ENCODE results near the gene KIF5C. TPM values are rescaled to one million over a fixed set of nuclear protein-coding genes. Genes with fewer than 3 reads are reported as not detected.

Gene KIF5C
- total RNA-seq, 6 donors from 2014 or later, result 0.44 to 1.6 (median 0.85) TPM

DNA sequence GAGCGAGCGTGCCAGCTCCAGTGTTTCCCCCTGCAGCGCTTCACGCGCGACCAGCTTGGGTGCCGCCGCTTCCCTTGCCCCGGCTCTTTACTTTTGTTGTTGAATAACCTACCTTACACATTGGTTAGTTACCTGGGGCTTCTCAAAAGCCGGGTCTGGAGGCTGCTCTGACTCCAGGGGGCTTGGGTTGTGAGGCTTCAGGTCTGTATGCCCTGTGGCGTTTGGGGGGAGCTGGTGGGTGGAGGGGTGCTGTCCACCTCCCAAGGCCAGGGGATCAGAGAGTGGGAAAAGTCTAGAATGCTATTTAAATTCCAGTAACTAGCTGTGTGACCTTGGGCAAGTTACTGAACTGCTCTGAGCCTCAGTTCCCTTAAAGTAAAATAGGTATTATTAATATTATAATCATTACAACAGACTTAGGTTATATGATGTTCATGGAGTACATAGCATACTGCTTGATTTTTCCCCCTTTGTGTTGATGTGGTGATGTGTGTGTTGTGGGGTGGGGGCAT, 164.2 kb downstream of the KIF5C start:
- H3K27ac ChIP-seq, result no peak overlapping the region
- peak overlapping the region in 3 of 4 donors; percentile 32 to 51 (median 49) for H3K4me3 ChIP-seq
- no peaks in the 10 kb centered on the region for H3K36me3 ChIP-seq
- no peaks in the 10 kb centered on the region for H3K9me3 ChIP-seq
- H3K4me1 ChIP-seq, result peaks cover 0 to 12% (median 5%) of the 10 kb centered on the region in 4 donors
- H3K27me3 ChIP-seq, result peaks cover 0 to 9% (median 4%) of the 10 kb centered on the region in 4 donors
- WGBS, 2 donors, result 21 to 46% methylated on average over 11 of the region's 11 CpGs
- no peak for TF ChIP-seq EP300 (IDR thresholded peaks at IDR 0.05)
- no peak for TF ChIP-seq POLR2AphosphoS5 (IDR thresholded peaks at IDR 0.05)
- no peak for TF ChIP-seq POLR2A (IDR thresholded peaks at IDR 0.05)
- TF ChIP-seq, protein P1, sequence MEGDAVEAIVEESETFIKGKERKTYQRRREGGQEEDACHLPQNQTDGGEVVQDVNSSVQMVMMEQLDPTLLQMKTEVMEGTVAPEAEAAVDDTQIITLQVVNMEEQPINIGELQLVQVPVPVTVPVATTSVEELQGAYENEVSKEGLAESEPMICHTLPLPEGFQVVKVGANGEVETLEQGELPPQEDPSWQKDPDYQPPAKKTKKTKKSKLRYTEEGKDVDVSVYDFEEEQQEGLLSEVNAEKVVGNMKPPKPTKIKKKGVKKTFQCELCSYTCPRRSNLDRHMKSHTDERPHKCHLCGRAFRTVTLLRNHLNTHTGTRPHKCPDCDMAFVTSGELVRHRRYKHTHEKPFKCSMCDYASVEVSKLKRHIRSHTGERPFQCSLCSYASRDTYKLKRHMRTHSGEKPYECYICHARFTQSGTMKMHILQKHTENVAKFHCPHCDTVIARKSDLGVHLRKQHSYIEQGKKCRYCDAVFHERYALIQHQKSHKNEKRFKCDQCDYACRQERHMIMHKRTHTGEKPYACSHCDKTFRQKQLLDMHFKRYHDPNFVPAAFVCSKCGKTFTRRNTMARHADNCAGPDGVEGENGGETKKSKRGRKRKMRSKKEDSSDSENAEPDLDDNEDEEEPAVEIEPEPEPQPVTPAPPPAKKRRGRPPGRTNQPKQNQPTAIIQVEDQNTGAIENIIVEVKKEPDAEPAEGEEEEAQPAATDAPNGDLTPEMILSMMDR (IDR thresholded peaks at IDR 0.05), result no peak
- no peak for DNase-seq
- ATAC-seq (ENCODE audit: low FRiP score in 2 of 2), result no peak

DNA sequence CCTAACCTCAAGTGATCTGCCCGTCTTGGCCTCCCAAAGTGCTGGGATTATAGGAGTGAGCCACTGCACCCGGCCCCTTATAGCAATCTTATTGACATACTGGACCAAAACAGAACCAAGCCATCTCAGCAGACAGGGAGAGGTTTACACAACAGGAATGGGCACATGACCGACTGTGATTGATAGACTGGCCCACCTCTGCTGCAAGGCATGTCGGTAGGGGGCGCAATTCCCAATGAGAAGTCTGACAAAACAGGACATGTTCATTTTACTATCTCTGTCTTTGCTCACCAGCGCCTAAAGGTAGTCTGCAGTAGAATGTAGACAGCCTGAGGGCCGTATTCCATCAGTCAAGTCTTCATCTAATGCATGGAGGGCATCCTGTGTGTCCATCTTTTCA, 165.4 kb downstream of the KIF5C start:
- no peak overlapping the region for H3K27ac ChIP-seq
- H3K4me1 ChIP-seq, result peaks cover 0 to 12% (median 5%) of the 10 kb centered on the region in 4 donors
- TF ChIP-seq POLR2AphosphoS5 (IDR thresholded peaks at IDR 0.05), result no peak
- TF ChIP-seq, protein P1 (IDR thresholded peaks at IDR 0.05), result peak; percentile 11 to 49 (median 25)
- peak in 1 of 2 donors; percentile 27 for DNase-seq
- no peak overlapping the region for H3K4me3 ChIP-seq
- 71 to 75% methylated on average over 7 of the region's 7 CpGs for WGBS, 2 donors
- H3K36me3 ChIP-seq, result no peaks in the 10 kb centered on the region
- no peak for ATAC-seq (ENCODE audit: low FRiP score in 2 of 2)
- peaks cover 0 to 9% (median 4%) of the 10 kb centered on the region in 4 donors for H3K27me3 ChIP-seq
- H3K9me3 ChIP-seq, result peaks cover 0 to 2% (median 0%) of the 10 kb centered on the region in 4 donors

DNA sequence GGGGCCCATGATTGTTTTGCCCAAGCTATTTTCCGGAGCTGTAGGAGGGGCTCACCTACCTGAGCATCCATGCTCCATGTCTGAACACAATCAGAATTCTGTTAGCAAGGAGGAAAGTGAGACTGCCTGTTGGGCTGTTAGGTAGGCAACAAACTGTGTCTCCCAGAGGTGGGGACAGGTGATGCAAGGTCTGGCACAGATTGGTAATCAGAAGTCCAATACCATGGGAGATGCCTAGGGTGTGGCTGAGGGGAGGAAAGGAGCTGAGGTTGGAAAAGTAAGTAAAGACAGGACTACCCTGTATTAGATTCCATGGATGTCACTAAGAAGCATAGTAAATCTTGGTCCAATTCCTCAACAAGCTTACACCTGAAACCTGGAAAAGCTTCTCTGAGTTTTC, 166.5 kb downstream of the KIF5C start:
- Histone ChIP-seq H3K36me3 (no peaks in the 10 kb centered on the region), H3K27ac (no peak overlapping the region), H3K27me3 (peaks cover 0 to 9% (median 4%) of the 10 kb centered on the region in 4 donors), H3K4me1 (peaks cover 0 to 12% (median 5%) of the 10 kb centered on the region in 4 donors), H3K4me3 (no peak overlapping the region), H3K9me3 (peaks cover 0 to 6% (median 0%) of the 10 kb centered on the region in 4 donors)
- ATAC-seq (ENCODE audit: low FRiP score in 2 of 2) (no peak), DNase-seq (no peak)
- TF ChIP-seq, protein P1 (IDR thresholded peaks at IDR 0.05), result no peak
- TF ChIP-seq EP300 (IDR thresholded peaks at IDR 0.05), result no peak
- no peak for TF ChIP-seq POLR2A (IDR thresholded peaks at IDR 0.05)
- TF ChIP-seq POLR2AphosphoS5 (IDR thresholded peaks at IDR 0.05), result no peak
- WGBS, 2 donors, result 100% methylated on average over 1 of the region's 1 CpG

DNA sequence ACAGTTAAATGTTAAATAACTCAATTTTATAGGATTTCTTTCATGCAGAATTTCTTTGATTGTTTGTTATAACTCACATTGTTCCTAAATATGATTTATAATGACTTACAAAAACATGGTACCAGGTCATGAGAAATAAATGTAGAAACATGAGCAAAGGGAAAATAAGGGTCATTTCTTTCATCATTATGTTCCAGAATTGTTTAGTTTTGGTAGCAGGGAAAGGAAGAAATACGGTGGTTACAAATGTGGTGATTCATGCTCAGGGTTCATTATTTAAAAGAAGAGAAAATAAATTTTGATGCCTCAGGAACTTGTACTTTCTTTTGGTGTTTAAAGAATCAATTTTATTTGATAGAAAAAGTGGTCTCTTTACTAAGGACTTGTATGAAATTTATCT, 167.9 kb downstream of the KIF5C start:
- TF ChIP-seq POLR2AphosphoS5 (IDR thresholded peaks at IDR 0.05) (no peak), POLR2A (IDR thresholded peaks at IDR 0.05) (no peak), EP300 (IDR thresholded peaks at IDR 0.05) (no peak)
- TF ChIP-seq, protein P1 (IDR thresholded peaks at IDR 0.05), result no peak
- Histone ChIP-seq H3K27ac (no peak overlapping the region), H3K4me1 (peaks cover 0 to 12% (median 5%) of the 10 kb centered on the region in 4 donors), H3K36me3 (no peaks in the 10 kb centered on the region), H3K4me3 (no peak overlapping the region), H3K9me3 (peaks cover 0 to 10% (median 1%) of the 10 kb centered on the region in 4 donors), H3K27me3 (peaks cover 0 to 9% (median 4%) of the 10 kb centered on the region in 4 donors)
- ATAC-seq (ENCODE audit: low FRiP score in 2 of 2) (no peak), DNase-seq (no peak)
- WGBS, 2 donors, result 41 to 47% methylated on average over 1 of the region's 1 CpG

DNA sequence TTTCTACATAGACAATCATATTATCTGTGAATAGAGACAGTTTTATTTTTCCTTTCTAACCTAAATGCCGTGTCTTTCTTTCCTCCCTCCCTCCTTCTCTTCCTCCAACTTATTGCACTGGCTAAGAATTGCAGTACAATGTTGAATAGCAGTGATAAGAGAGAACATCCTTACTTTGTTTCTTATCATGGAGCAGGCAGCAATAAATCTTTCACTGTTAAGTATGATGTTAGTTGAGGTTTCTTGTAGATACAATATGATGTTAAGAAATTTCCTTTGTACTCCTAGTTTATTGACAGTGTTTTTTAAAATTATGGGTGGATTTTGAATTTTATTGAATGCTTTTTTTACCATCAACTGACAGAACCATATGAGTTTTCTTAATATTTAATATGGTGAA, 169.5 kb downstream of the KIF5C start:
- H3K4me3 ChIP-seq, result no peak overlapping the region
- DNase-seq (no peak), ATAC-seq (ENCODE audit: low FRiP score in 2 of 2) (no peak)
- peaks cover 0 to 10% (median 2%) of the 10 kb centered on the region in 4 donors for H3K9me3 ChIP-seq
- no peaks in the 10 kb centered on the region for H3K36me3 ChIP-seq
- H3K4me1 ChIP-seq, result no peaks in the 10 kb centered on the region
- no peak overlapping the region for H3K27ac ChIP-seq
- H3K27me3 ChIP-seq, result no peaks in the 10 kb centered on the region
- 60 to 63% methylated on average over 1 of the region's 1 CpG for WGBS, 2 donors
- TF ChIP-seq, protein P1 (IDR thresholded peaks at IDR 0.05), result no peak
